NCI-H2107 treated with DMSO at 0.1 percent for 48 hours (cell line): Measurements from ENCODE around the gene CNTNAP2.
A peak's percentile ranks its signal among the peaks of the same experiment; 100 is the strongest.

Experiments used
- DNase-seq: peaks from one replicate; lab custom pipeline; 2025; ENCODE audit not compliant: unreplicated experiment; lab: John Stamatoyannopoulos, UW

The CNTNAP2 gene

GRCh38 chr7:147513451-147513850, 1396.8 kb downstream of the CNTNAP2 start:
- no peak for DNase-seq

DNA sequence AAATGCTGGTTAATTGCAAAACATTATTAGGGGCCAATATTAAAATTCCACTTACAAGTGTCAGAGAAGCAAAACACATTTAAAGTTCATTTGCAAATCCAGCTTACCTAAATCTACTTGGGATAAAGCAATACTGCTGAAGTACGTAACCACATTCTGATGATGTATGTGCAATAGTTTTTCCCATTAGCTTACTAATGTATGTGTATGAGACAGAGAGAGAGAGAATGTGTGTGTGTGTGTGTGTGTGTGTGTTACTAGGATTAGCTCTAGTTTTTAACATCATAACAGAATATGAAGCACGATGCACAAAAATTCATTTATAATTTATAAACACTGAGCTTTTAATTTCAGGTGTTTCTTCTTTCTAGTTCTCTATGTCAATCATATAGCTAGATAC, 1399.8 kb downstream of the CNTNAP2 start:
- DNase-seq = no peak

GRCh38 chr7:147519062-147519461, 1402.5 kb downstream of the CNTNAP2 start:
- DNase-seq = no peak

DNA sequence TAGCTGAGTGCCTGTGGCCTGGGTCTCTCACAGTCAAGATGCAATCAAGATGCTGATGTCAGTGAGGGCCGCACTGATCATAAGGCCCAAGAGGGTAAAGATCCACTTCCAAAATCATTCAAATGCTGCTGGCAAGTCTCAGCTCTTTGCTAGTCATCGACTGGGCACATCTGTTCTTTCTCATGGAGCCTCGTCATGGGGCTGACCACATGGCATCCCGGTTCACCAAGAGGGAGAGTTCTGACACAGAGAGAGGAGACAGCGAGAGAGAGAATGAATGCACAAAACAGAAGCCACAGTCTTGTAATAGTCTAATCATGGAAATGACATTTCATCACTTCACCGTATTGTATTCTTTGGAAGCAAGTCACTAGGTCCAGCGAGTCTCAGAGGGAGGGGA, 1406.5 kb downstream of the CNTNAP2 start:
- no peak for DNase-seq

DNA sequence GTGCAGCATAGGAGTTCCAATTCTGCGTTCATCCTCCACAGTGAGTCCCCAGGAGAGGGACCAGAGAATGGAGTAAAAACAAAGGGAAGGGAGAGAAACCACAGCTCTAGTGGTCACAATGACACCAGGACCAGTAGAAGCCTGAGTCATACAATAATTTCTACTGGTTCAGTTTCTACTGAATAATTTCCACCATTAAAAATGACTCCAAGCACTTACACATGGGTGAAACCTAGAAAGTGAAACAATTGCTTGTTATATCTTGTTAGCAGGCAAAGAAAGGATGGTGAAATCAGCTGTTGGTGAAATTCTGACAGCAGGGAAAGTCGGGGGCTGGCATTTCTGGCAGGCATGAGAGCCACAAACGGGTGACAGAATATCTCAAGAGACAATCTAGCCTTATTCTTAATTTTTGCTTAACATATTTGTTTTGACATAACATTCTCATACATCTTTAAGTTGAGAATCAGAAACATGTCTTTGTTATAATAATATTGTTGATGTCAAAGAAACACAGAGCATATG, 1408.2 kb downstream of the CNTNAP2 start:
- DNase-seq = no peak

- DNase-seq = no peak
Observed at GRCh38 chr7:147525325-147525724, 1408.7 kb downstream of the CNTNAP2 start.

GRCh38 chr7:147535701-147536111, 1419.1 kb downstream of the CNTNAP2 start:
- no peak for DNase-seq

GRCh38 chr7:147539685-147540084, 1423.1 kb downstream of the CNTNAP2 start:
- no peak for DNase-seq

GRCh38 chr7:147540743-147541142, 1424.1 kb downstream of the CNTNAP2 start:
- no peak for DNase-seq

DNA sequence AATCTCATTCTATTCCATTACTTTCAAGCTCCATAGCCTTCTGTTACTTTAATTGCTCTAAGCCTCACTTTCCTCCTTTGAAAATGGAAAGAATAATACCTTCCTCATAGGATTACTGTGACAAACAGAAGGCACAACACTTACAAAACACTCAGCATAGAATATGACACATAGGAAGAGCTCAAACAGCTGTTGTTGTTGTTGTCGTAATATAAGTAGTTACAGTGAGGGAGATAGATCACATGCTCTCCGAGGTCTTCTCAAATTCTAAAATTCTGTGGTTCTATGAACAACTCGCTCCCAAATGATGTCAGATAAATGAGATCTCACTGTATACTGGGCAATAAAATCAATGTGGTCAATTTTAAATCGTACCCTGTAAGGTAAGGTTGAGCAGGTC, 1424.7 kb downstream of the CNTNAP2 start:
- DNase-seq = no peak

DNA sequence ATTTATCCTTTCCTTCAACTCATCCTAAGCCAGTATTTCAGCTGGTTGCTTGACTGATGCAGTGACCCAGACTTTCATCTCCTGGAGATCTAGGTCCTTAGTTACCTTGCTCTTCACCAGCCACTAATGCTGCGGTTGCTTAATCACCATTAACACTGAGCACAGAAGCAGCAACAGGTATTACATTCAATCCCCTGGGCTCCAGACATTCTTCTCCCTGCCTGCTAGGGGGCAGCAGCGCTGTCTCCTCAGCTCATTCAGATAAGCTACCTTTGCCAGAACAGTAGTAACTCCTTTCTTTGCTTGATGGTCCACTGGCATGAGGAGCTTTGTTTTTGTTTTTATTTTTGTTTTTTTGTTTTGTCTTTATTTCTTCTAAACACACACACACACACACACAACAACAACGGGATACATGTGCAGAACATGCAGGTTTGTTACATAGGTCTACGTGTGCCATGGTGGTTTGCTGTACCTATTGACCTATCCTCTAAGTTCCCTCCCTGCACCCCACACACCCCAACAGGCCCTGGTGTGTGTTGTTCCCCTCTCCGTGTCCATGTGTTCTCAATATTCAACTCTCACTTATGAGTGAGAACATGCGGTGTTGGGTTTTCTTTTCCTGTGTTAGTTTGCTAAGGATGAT, 1430.8 kb downstream of the CNTNAP2 start:
- peak; percentile 23 for DNase-seq

DNA sequence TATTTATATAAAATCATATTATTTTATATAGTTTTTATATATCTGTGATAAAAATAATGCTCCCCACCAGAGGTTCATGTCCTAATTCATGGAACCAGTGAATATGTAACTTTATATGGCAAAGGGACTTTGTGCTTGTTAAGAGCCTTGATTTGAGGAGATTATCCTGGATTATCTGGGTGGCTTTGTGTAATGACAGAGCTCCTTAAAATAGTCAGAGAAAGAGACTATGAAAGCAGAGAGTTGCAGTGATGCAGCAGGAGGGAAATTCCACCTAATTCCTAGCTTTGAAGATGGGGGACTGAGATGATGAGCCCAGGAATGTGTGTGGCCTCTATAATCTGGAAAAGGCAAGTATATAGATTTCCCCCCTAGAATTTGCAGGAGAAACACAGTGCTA, 1439.7 kb downstream of the CNTNAP2 start:
- no peak for DNase-seq

- no peak for DNase-seq
Observed at GRCh38 chr7:147563669-147564068, 1447.1 kb downstream of the CNTNAP2 start.

GRCh38 chr7:147564786-147565476, 1448.3 kb downstream of the CNTNAP2 start:
- no peak for DNase-seq

DNA sequence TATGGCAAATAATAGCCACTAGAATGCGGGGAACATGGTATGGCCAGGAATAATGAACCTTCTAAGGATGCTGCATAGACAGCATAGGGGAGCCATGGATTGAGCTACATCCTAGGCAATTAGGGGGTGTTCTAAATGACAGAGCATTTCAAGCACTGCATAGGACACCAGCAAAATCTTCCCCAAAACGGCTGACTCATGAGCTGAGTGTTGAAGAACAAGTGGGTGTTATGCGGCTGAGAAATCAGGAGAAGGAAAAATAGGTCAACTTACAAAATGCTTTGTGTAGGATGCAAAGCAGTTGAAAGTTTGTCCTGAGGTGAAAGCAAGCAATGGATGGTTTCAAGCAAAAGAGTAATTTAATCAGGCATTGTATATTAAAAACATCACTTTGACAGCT, 1450.4 kb downstream of the CNTNAP2 start:
- DNase-seq = no peak

GRCh38 chr7:147569116-147569913, 1452.7 kb downstream of the CNTNAP2 start:
- no peak for DNase-seq

DNA sequence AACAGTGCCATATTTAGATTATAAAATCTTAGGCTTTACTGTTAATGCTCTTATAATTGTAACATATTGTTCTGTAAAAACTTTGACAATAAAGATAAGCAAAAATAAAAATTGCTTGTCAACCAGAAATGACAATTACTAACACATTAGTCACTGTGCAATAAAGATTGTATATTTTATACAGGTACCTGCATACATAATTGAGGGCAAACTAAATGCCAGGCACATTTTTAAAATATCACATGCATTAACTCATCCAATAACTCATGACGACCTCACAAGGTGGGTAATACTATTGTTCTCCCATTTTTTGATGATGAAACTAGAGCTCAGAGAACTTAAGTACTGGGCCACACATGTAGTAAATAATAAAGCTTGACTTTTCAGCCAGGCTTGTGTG, 1453.8 kb downstream of the CNTNAP2 start:
- DNase-seq = no peak

GRCh38 chr7:147571436-147572185, 1455.0 kb downstream of the CNTNAP2 start:
- no peak for DNase-seq

DNA sequence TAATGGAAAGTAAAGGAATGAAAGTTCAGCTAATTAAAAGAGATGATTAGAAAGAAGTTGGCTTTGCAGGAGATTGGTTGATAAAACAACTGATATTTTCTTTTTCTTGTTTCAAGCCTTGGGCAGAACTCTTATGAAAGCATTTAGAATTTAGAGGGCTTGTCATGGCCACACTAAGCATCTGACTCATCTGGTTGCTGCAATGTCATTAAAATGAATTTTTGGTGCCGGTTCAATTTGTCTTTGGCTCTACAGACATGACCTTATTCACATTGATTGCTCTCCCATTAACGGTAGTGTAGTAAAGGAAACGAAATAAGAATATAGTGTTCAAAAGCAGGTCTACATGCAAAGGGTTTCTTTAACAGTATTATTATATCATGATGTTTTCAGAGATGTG, 1461.6 kb downstream of the CNTNAP2 start:
- no peak for DNase-seq

DNA sequence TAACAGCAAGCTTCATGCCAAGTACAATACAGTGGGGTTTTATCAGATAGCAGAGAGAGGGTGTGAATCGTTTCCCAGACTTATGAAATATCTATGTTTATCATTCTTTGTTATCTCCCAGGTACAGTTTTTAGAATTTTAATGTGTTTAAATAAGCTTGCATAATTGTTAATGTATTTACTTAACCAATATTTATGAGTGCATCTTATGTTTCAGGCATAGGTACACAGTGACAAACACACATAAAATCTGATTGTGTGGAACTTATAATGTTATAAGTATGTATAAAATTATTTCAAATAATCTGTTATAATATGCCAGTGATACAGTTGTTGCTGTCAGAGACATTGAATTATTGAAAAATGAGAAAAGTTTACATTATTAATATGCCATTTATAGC, 1462.5 kb downstream of the CNTNAP2 start:
- no peak for DNase-seq

- no peak for DNase-seq
Observed at GRCh38 chr7:147584771-147585193, 1468.2 kb downstream of the CNTNAP2 start.
